ENCODE data around the gene MYO18B.

Gene MYO18B

DNA sequence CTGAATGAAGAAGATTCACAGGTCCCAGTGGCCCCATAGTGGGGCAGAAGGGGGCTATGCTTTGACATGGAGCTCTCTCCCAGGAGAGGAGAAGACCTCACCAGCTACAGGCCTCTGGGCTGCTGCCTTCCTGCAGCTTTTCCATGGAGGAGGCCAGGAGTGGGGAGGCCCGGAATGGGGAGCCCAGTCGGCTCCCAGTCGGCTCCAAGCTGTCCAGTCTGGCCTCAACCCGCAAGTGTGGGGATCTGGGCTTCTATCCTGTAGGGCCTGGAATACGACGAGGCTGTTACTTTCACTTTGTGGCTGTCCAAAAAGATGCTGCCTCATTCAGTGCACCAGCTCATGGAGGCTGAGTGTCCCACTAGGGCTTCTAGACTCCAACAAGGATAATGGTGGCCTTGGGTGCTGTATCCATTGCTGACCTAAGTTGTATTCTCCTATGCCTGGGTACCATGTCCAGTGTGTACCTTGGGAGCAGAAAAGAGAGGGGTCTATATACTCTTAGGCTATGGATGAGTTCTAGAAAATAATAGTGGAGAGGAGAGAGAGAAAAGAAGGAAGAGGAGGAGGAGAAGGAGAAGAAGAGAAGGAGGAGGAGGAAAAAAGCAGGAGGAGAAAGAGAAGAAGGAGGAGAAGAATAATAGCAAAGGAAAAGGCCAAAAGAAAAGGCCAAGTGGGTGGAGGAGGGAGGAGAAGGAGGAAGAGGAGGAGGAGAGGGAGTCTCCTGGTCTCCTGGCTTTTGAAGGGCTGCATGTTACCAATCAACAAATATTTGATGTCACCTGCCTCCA lies 1.1 kb downstream of the MYO18B start:
- Histone ChIP-seq H3K4me3 (replicated peaks; ENCODE audit: low read depth, low read length) (no peak overlapping the region), H3K36me3 (ENCODE audit: control insufficient read depth, insufficient read depth, low read length) (no peaks in the 10 kb centered on the region), H3K27me3 (replicated peaks; ENCODE audit: control insufficient read depth, insufficient read depth, low read length) (no peaks in the 10 kb centered on the region)
- DNase-seq (ENCODE audit: extremely low read depth, insufficient read length) = no peak
- TF ChIP-seq, protein P1, sequence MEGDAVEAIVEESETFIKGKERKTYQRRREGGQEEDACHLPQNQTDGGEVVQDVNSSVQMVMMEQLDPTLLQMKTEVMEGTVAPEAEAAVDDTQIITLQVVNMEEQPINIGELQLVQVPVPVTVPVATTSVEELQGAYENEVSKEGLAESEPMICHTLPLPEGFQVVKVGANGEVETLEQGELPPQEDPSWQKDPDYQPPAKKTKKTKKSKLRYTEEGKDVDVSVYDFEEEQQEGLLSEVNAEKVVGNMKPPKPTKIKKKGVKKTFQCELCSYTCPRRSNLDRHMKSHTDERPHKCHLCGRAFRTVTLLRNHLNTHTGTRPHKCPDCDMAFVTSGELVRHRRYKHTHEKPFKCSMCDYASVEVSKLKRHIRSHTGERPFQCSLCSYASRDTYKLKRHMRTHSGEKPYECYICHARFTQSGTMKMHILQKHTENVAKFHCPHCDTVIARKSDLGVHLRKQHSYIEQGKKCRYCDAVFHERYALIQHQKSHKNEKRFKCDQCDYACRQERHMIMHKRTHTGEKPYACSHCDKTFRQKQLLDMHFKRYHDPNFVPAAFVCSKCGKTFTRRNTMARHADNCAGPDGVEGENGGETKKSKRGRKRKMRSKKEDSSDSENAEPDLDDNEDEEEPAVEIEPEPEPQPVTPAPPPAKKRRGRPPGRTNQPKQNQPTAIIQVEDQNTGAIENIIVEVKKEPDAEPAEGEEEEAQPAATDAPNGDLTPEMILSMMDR (IDR thresholded peaks at IDR 0.05; ENCODE audit: insufficient read depth, low read length, poor library complexity, severe bottlenecking) = no peak

- no peaks in the 10 kb centered on the region for H3K36me3 ChIP-seq (ENCODE audit: control insufficient read depth, insufficient read depth, low read length)
- no peak for DNase-seq (ENCODE audit: extremely low read depth, insufficient read length)
- H3K4me3 ChIP-seq (replicated peaks; ENCODE audit: low read depth, low read length) = no peak overlapping the region
- no peaks in the 10 kb centered on the region for H3K27me3 ChIP-seq (replicated peaks; ENCODE audit: control insufficient read depth, insufficient read depth, low read length)
- TF ChIP-seq, protein P1 (IDR thresholded peaks at IDR 0.05; ENCODE audit: insufficient read depth, low read length, poor library complexity, severe bottlenecking) = no peak
These were observed 2.7 kb downstream of the MYO18B start for GRCh38 chr22:25744694-25745093.

DNA sequence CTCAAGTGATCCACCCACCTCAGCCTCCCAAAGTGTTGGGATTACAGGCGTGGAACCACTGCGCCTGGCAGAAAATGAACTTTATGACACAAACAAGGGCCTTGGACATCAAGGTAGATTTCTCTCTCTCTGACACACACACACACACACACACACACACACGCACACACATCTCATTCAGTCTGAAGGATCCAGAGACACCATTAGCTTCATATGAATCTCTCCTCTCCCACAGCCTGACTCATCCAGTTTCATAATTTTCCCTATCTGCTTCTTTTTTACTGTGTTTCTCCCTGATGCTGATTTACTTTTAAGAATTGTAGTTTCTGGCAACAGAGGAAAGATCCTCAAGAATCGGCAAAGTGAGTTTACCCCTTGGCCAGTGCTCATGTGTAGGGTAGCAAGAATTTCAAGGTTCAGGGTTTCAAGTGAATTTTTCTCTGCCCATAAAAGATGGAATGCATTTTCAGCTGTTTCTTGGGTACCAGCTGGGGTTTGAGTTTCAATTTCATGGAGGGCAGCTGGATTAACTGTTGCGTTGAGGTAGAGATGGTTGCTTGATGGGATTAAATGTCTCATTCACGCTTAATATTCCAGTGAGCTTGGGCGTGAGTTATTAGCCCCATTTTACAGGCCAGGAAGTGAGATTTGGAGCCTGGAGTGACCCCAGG lies 3.5 kb downstream of the MYO18B start:
- no peak for DNase-seq (ENCODE audit: extremely low read depth, insufficient read length)
- TF ChIP-seq, protein P1 (IDR thresholded peaks at IDR 0.05; ENCODE audit: insufficient read depth, low read length, poor library complexity, severe bottlenecking) = no peak
- H3K4me3 ChIP-seq (replicated peaks; ENCODE audit: low read depth, low read length) = no peak overlapping the region
- no peaks in the 10 kb centered on the region for H3K36me3 ChIP-seq (ENCODE audit: control insufficient read depth, insufficient read depth, low read length)
- no peaks in the 10 kb centered on the region for H3K27me3 ChIP-seq (replicated peaks; ENCODE audit: control insufficient read depth, insufficient read depth, low read length)

DNA sequence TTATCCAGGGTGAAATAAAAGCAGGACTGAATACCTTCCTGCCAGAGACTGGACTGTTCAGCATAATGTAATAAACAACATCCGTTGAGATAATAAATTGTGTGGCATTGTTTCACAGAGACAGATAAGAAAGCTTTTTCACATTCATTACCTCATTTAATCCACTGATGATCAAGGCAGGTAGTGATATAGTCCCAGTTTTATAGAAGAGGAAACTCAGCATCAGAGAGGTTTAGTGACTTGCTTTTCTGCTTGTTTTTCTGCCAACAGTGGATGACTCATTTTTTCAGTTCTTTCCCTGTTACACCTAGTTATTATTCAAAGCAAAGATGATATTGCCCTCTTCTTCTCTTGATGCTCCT lies 4.0 kb downstream of the MYO18B start:
- Histone ChIP-seq H3K4me3 (replicated peaks; ENCODE audit: low read depth, low read length) (no peak overlapping the region), H3K36me3 (ENCODE audit: control insufficient read depth, insufficient read depth, low read length) (no peaks in the 10 kb centered on the region), H3K27me3 (replicated peaks; ENCODE audit: control insufficient read depth, insufficient read depth, low read length) (no peaks in the 10 kb centered on the region)
- TF ChIP-seq, protein P1 (IDR thresholded peaks at IDR 0.05; ENCODE audit: insufficient read depth, low read length, poor library complexity, severe bottlenecking) = no peak
- DNase-seq (ENCODE audit: extremely low read depth, insufficient read length) = no peak

DNA sequence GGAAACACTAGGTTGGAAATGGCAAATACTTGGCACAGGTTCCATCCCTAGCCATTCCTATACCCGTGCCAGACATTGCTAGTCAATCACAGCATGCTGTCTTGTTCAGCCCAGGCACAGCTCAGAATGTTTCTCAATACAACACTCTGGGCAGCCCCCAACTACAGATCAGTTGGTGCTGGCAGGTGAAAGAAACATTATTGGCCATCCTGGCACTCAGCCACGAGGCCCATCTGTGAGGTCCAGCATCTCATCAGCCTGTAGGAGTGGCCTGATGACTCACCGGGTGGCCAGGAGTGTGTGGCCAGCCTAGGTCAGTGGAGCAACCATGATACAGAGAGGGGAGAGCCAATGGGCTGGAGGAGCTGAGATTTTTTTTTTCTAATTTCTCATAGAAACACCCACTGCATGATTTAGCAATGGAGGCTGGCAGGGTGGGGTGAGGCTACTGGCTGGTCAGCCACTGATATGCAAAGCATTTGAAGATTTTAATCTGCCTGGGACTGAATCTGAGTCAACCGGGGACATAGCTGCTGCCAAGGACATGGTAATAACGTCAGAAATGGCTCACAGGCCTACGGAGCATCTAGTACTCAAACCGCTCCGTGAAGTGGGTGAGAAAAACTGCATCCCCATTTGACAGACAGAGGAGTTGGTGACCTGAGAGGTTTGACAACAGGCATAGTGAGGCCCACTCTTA lies 5.4 kb downstream of the MYO18B start:
- no peaks in the 10 kb centered on the region for H3K36me3 ChIP-seq (ENCODE audit: control insufficient read depth, insufficient read depth, low read length)
- H3K4me3 ChIP-seq (replicated peaks; ENCODE audit: low read depth, low read length) = no peak overlapping the region
- DNase-seq (ENCODE audit: extremely low read depth, insufficient read length) = no peak
- TF ChIP-seq, protein P1 (IDR thresholded peaks at IDR 0.05; ENCODE audit: insufficient read depth, low read length, poor library complexity, severe bottlenecking) = no peak
- no peaks in the 10 kb centered on the region for H3K27me3 ChIP-seq (replicated peaks; ENCODE audit: control insufficient read depth, insufficient read depth, low read length)

All from GM06990 (cell line).